Stimulated activated naive B cell treated with anti-CD40 and anti-IgM and Interleukin-4, amounts not matched to agents 10 μg/mL and 1 μg/mL and 100 μg/mL, for 72 hours (primary cell): ENCODE measurements around the gene CDX1.

Source experiments
- ATAC-seq, 2 donors: fragments of 150-1000 bp; cut with Tn5 transposase; replicated peaks; 2 replicates each; pipeline ENCODE4 v1.10.0; 2021; ENCODE audit warnings: moderate library complexity in 1 of 2
- DNase-seq: peaks from one replicate; pipeline ENCODE4 v3.0.0; 2021
- H3K27ac Mint-ChIP-seq: one replicate; pipeline ENCODE4 v1.8.0; 2022; ENCODE audit warnings: mild to moderate bottlenecking, mixed read lengths
- H3K27me3 Mint-ChIP-seq, 2 donors: one replicate each; pipeline ENCODE4 v1.8.0; 2022; ENCODE audit warnings: mixed read lengths in 2 of 2
- H3K36me3 Mint-ChIP-seq, 2 donors: one replicate each; pipeline ENCODE4 v1.8.0; 2022; ENCODE audit warnings: mixed read lengths in 2 of 2, mild to moderate bottlenecking in 1 of 2
- H3K4me1 Mint-ChIP-seq, 2 donors: one replicate each; pipeline ENCODE4 v1.8.0; 2022; ENCODE audit warnings: mixed read lengths in 2 of 2, mild to moderate bottlenecking in 1 of 2
- H3K4me3 Mint-ChIP-seq, 2 donors: one replicate each; pipeline ENCODE4 v1.8.0; 2022; ENCODE audit warnings: mild to moderate bottlenecking in 2 of 2, mixed read lengths in 2 of 2, moderate library complexity in 1 of 2
- H3K9me3 Mint-ChIP-seq, 2 donors: one replicate each; pipeline ENCODE4 v1.8.0; 2022; ENCODE audit warnings: mixed read lengths in 2 of 2, mild to moderate bottlenecking in 1 of 2

The CDX1 gene

GRCh38 chr5:150146862-150147601, 19.5 kb upstream of the CDX1 start:
- Mint-ChIP-seq H3K4me1 (peaks cover 18 to 32% of the 10 kb centered on the region in 2 donors), H3K4me3 (no peak overlapping the region), H3K27me3 (peaks cover 0 to 7% of the 10 kb centered on the region in 2 donors), H3K27ac (no peak overlapping the region), H3K36me3 (peaks cover 4 to 5% of the 10 kb centered on the region in 2 donors), H3K9me3 (no peaks in the 10 kb centered on the region)
- DNase-seq (no peak), ATAC-seq (no peak)

- peaks cover 18 to 32% of the 10 kb centered on the region in 2 donors for H3K4me1 Mint-ChIP-seq
- no peaks in the 10 kb centered on the region for H3K9me3 Mint-ChIP-seq
- ATAC-seq (no peak), DNase-seq (no peak)
- H3K4me3 Mint-ChIP-seq = no peak overlapping the region
- peaks cover 4 to 5% of the 10 kb centered on the region in 2 donors for H3K36me3 Mint-ChIP-seq
- no peak overlapping the region for H3K27ac Mint-ChIP-seq
- peaks cover 0 to 10% of the 10 kb centered on the region in 2 donors for H3K27me3 Mint-ChIP-seq
These were observed 18.9 kb upstream of the CDX1 start for GRCh38 chr5:150147670-150148069.

- Mint-ChIP-seq H3K27me3 (peaks cover 0 to 10% of the 10 kb centered on the region in 2 donors), H3K4me3 (no peak overlapping the region), H3K36me3 (peaks cover 4 to 5% of the 10 kb centered on the region in 2 donors), H3K9me3 (no peaks in the 10 kb centered on the region), H3K27ac (no peak overlapping the region), H3K4me1 (peaks cover 13 to 25% of the 10 kb centered on the region in 2 donors)
- ATAC-seq (no peak), DNase-seq (no peak)
These were observed 18.3 kb upstream of the CDX1 start for GRCh38 chr5:150148117-150148927.

GRCh38 chr5:150149618-150150017, 17.0 kb upstream of the CDX1 start:
- no peak overlapping the region for H3K4me3 Mint-ChIP-seq
- H3K27me3 Mint-ChIP-seq = peaks cover 0 to 10% of the 10 kb centered on the region in 2 donors
- no peaks in the 10 kb centered on the region for H3K9me3 Mint-ChIP-seq
- H3K4me1 Mint-ChIP-seq = peaks cover 13 to 24% of the 10 kb centered on the region in 2 donors
- ATAC-seq = no peak
- no peak for DNase-seq
- peaks cover 0 to 4% of the 10 kb centered on the region in 2 donors for H3K36me3 Mint-ChIP-seq
- H3K27ac Mint-ChIP-seq = no peak overlapping the region

- H3K4me1 Mint-ChIP-seq = peaks cover 22 to 32% of the 10 kb centered on the region in 2 donors
- peaks cover 0 to 19% of the 10 kb centered on the region in 2 donors for H3K27me3 Mint-ChIP-seq
- DNase-seq (no peak), ATAC-seq (no peak)
- H3K36me3 Mint-ChIP-seq = peaks cover 0 to 4% of the 10 kb centered on the region in 2 donors
- no peak overlapping the region for H3K4me3 Mint-ChIP-seq
- no peak overlapping the region for H3K27ac Mint-ChIP-seq
- no peaks in the 10 kb centered on the region for H3K9me3 Mint-ChIP-seq
These were observed 13.7 kb upstream of the CDX1 start for GRCh38 chr5:150152636-150153462.

GRCh38 chr5:150153483-150153882, 13.1 kb upstream of the CDX1 start:
- H3K36me3 Mint-ChIP-seq = peaks cover 0 to 4% of the 10 kb centered on the region in 2 donors
- peaks cover 22 to 32% of the 10 kb centered on the region in 2 donors for H3K4me1 Mint-ChIP-seq
- ATAC-seq (no peak), DNase-seq (no peak)
- H3K4me3 Mint-ChIP-seq = no peak overlapping the region
- peaks cover 0 to 19% of the 10 kb centered on the region in 2 donors for H3K27me3 Mint-ChIP-seq
- no peaks in the 10 kb centered on the region for H3K9me3 Mint-ChIP-seq
- H3K27ac Mint-ChIP-seq = no peak overlapping the region

GRCh38 chr5:150153957-150154617, 12.5 kb upstream of the CDX1 start:
- no peaks in the 10 kb centered on the region for H3K9me3 Mint-ChIP-seq
- H3K4me3 Mint-ChIP-seq = peak overlapping the region; percentile 76 to 80

GRCh38 chr5:150154618-150155128, 11.9 kb upstream of the CDX1 start:
- H3K27ac Mint-ChIP-seq = no peak overlapping the region
- no peaks in the 10 kb centered on the region for H3K9me3 Mint-ChIP-seq
- ATAC-seq = no peak

More at GRCh38 chr5:150153957-150154617, 12.5 kb upstream of the CDX1 start:
- DNase-seq = no peak
- peaks cover 0 to 16% of the 10 kb centered on the region in 2 donors for H3K27me3 Mint-ChIP-seq
- no peaks in the 10 kb centered on the region for H3K36me3 Mint-ChIP-seq
- peak; percentile 68 to 77 for ATAC-seq
- peaks cover 22 to 32% of the 10 kb centered on the region in 2 donors for H3K4me1 Mint-ChIP-seq
- H3K27ac Mint-ChIP-seq = no peak overlapping the region

GRCh38 chr5:150155258-150156026, 11.1 kb upstream of the CDX1 start, which contains the start of gene PDGFRB:
Gene PDGFRB, minus strand, starts transcription at chr5:150155845. Its CDS starts 18,798 bp downstream, at chr5:150137047.
- no peaks in the 10 kb centered on the region for H3K9me3 Mint-ChIP-seq
- H3K36me3 Mint-ChIP-seq = no peaks in the 10 kb centered on the region
- peak within 1 kb of the TSS; percentile 94 for H3K27ac Mint-ChIP-seq
- H3K4me3 Mint-ChIP-seq = peak within 1 kb of the TSS; percentile 93 to 96
- peaks cover 0 to 16% of the 10 kb centered on the region in 2 donors for H3K27me3 Mint-ChIP-seq
- peak; percentile 40 for DNase-seq
- ATAC-seq = peak; percentile 77 to 80
- H3K4me1 Mint-ChIP-seq = peaks cover 22 to 42% of the 10 kb centered on the region in 2 donors

More at GRCh38 chr5:150154618-150155128, 11.9 kb upstream of the CDX1 start:
- H3K4me1 Mint-ChIP-seq = peaks cover 22 to 35% of the 10 kb centered on the region in 2 donors
- H3K27me3 Mint-ChIP-seq = peaks cover 0 to 16% of the 10 kb centered on the region in 2 donors
- DNase-seq = no peak
- H3K36me3 Mint-ChIP-seq = no peaks in the 10 kb centered on the region
- peak overlapping the region; percentile 80 to 96 for H3K4me3 Mint-ChIP-seq

- Mint-ChIP-seq H3K4me3 (peak overlapping the region; percentile 93 to 96), H3K27ac (peak overlapping the region; percentile 94), H3K36me3 (no peaks in the 10 kb centered on the region), H3K27me3 (peaks cover 0 to 16% of the 10 kb centered on the region in 2 donors), H3K4me1 (peaks cover 26 to 46% of the 10 kb centered on the region in 2 donors), H3K9me3 (no peaks in the 10 kb centered on the region)
- peak; percentile 3 to 4 for ATAC-seq
- DNase-seq = no peak
These were observed 10.6 kb upstream of the CDX1 start for GRCh38 chr5:150156027-150156368.

- Mint-ChIP-seq H3K27ac (no peak overlapping the region), H3K27me3 (peaks cover 0 to 16% of the 10 kb centered on the region in 2 donors), H3K4me3 (peak overlapping the region in 1 of 2 donors; percentile 96)
These were observed 10.0 kb upstream of the CDX1 start for GRCh38 chr5:150156540-150156939.

GRCh38 chr5:150157168-150157567, 9.4 kb upstream of the CDX1 start:
- ATAC-seq (no peak), DNase-seq (no peak)
- Mint-ChIP-seq H3K27ac (no peak overlapping the region), H3K4me3 (peak overlapping the region; percentile 42 to 59), H3K27me3 (peaks cover 0 to 16% of the 10 kb centered on the region in 2 donors), H3K4me1 (peaks cover 30 to 54% of the 10 kb centered on the region in 2 donors), H3K36me3 (no peaks in the 10 kb centered on the region), H3K9me3 (no peaks in the 10 kb centered on the region)

More at GRCh38 chr5:150156540-150156939, 10.0 kb upstream of the CDX1 start:
- no peak for ATAC-seq
- Mint-ChIP-seq H3K36me3 (no peaks in the 10 kb centered on the region), H3K4me1 (peaks cover 28 to 50% of the 10 kb centered on the region in 2 donors), H3K9me3 (no peaks in the 10 kb centered on the region)
- DNase-seq = no peak
